HL-60 (cell line): ENCODE measurements around the gene C18orf32.
"Not testable (repeated sequence)": the region's sequence is repeated elsewhere in the genome, so short reads cannot be mapped to it uniquely, and the experiment has no call there.

Experiments used
- POLR2AphosphoS5 ChIP-seq: IDR thresholded peaks from 2 replicates; pipeline ENCODE4 v1.6.1; 2012; ENCODE audit warnings: low read depth
- SPI1 ChIP-seq: IDR thresholded peaks from 2 replicates; pipeline ENCODE4 v1.6.1; 2012; ENCODE audit warnings: low read depth, mild to moderate bottlenecking, borderline replicate concordance
- TF ChIP-seq, protein P1 (sequence below): IDR thresholded peaks from one replicate; pipeline ENCODE4 v1.5.1; 2011; ENCODE audit warnings: low read length, control low read depth, inconsistent platforms; ENCODE audit not compliant: insufficient read depth
- TF ChIP-seq, protein P2 (sequence below): IDR thresholded peaks from 2 replicates; pipeline ENCODE4 v1.6.1; 2012; ENCODE audit warnings: low read depth; ENCODE audit not compliant: insufficient replicate concordance

DNA sequence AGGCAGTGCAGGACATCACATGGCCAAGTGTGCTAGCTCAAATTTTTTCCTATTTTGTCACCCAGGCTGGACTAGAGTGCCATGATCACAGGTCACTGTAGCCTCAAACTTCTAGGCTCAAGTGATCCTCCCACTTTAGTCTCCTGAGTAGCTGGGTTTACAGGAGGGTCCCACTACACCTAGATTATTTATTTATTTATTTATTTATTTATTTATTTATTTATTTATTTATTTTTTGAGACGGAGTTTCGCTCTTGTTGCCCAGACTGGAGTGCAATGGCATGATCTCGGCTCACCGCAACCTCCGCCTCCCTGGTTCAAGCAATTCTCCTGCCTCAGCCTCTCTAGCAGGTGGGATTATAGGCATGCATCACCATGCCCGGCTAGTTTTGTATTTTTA, 12.1 kb downstream of the C18orf32 start:
- TF ChIP-seq, protein P1, sequence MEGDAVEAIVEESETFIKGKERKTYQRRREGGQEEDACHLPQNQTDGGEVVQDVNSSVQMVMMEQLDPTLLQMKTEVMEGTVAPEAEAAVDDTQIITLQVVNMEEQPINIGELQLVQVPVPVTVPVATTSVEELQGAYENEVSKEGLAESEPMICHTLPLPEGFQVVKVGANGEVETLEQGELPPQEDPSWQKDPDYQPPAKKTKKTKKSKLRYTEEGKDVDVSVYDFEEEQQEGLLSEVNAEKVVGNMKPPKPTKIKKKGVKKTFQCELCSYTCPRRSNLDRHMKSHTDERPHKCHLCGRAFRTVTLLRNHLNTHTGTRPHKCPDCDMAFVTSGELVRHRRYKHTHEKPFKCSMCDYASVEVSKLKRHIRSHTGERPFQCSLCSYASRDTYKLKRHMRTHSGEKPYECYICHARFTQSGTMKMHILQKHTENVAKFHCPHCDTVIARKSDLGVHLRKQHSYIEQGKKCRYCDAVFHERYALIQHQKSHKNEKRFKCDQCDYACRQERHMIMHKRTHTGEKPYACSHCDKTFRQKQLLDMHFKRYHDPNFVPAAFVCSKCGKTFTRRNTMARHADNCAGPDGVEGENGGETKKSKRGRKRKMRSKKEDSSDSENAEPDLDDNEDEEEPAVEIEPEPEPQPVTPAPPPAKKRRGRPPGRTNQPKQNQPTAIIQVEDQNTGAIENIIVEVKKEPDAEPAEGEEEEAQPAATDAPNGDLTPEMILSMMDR: not testable (repeated sequence)
- TF ChIP-seq, protein P2, sequence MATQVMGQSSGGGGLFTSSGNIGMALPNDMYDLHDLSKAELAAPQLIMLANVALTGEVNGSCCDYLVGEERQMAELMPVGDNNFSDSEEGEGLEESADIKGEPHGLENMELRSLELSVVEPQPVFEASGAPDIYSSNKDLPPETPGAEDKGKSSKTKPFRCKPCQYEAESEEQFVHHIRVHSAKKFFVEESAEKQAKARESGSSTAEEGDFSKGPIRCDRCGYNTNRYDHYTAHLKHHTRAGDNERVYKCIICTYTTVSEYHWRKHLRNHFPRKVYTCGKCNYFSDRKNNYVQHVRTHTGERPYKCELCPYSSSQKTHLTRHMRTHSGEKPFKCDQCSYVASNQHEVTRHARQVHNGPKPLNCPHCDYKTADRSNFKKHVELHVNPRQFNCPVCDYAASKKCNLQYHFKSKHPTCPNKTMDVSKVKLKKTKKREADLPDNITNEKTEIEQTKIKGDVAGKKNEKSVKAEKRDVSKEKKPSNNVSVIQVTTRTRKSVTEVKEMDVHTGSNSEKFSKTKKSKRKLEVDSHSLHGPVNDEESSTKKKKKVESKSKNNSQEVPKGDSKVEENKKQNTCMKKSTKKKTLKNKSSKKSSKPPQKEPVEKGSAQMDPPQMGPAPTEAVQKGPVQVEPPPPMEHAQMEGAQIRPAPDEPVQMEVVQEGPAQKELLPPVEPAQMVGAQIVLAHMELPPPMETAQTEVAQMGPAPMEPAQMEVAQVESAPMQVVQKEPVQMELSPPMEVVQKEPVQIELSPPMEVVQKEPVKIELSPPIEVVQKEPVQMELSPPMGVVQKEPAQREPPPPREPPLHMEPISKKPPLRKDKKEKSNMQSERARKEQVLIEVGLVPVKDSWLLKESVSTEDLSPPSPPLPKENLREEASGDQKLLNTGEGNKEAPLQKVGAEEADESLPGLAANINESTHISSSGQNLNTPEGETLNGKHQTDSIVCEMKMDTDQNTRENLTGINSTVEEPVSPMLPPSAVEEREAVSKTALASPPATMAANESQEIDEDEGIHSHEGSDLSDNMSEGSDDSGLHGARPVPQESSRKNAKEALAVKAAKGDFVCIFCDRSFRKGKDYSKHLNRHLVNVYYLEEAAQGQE: not testable (repeated sequence)
- TF ChIP-seq POLR2AphosphoS5, SPI1: not testable (repeated sequence)
